Measurements from ENCODE around the gene HMGB1. TPM values are rescaled to one million over a fixed set of nuclear protein-coding genes. Genes with fewer than 3 reads are reported as not detected.
A peak's percentile ranks its signal among the peaks of the same experiment; 100 is the strongest.

HMGB1 gene
- total RNA-seq, 4 donors from 2014 or later: 212 to 327 (median 271) TPM

GRCh38 chr13:30413842-30414241 is 51.9 kb downstream of the HMGB1 start:
- no peak overlapping the region for H3K27ac ChIP-seq
- no peak overlapping the region for H3K4me3 ChIP-seq
- no peaks in the 10 kb centered on the region for H3K36me3 ChIP-seq
- no peak for DNase-seq (ENCODE audit: low spot score in 2 of 2)
- H3K4me1 ChIP-seq: peaks cover 24% of the 10 kb centered on the region
- TF ChIP-seq POLR2AphosphoS5 (IDR thresholded peaks at IDR 0.05): no peak
- no peak for TF ChIP-seq POLR2A (IDR thresholded peaks at IDR 0.05)
- no peak for TF ChIP-seq EP300 (IDR thresholded peaks at IDR 0.05)
- no peak for TF ChIP-seq CTCF (IDR thresholded peaks at IDR 0.05)
- no peaks in the 10 kb centered on the region for H3K27me3 ChIP-seq
- no peaks in the 10 kb centered on the region for H3K9me3 ChIP-seq
- WGBS: 57% methylated on average over 3 of the region's 3 CpGs

GRCh38 chr13:30412346-30412745 is 53.4 kb downstream of the HMGB1 start:
- Histone ChIP-seq H3K9me3 (no peaks in the 10 kb centered on the region), H3K4me1 (peaks cover 24% of the 10 kb centered on the region), H3K4me3 (no peak overlapping the region), H3K27ac (no peak overlapping the region), H3K27me3 (no peaks in the 10 kb centered on the region), H3K36me3 (no peaks in the 10 kb centered on the region)
- no peak for TF ChIP-seq CTCF (IDR thresholded peaks at IDR 0.05)
- no peak for TF ChIP-seq POLR2A (IDR thresholded peaks at IDR 0.05)
- TF ChIP-seq POLR2AphosphoS5 (IDR thresholded peaks at IDR 0.05): no peak
- TF ChIP-seq EP300 (IDR thresholded peaks at IDR 0.05): no peak
- DNase-seq (ENCODE audit: low spot score in 2 of 2): no peak

- Histone ChIP-seq H3K27ac (no peak overlapping the region), H3K27me3 (no peaks in the 10 kb centered on the region), H3K9me3 (no peaks in the 10 kb centered on the region), H3K36me3 (no peaks in the 10 kb centered on the region), H3K4me3 (no peak overlapping the region), H3K4me1 (peaks cover 37% of the 10 kb centered on the region)
- DNase-seq (ENCODE audit: low spot score in 2 of 2): no peak
- 97% methylated on average over 2 of the region's 2 CpGs for WGBS
- TF ChIP-seq POLR2AphosphoS5 (IDR thresholded peaks at IDR 0.05) (no peak), EP300 (IDR thresholded peaks at IDR 0.05) (no peak), CTCF (IDR thresholded peaks at IDR 0.05) (no peak)
Measured at GRCh38 chr13:30410705-30411125, 55.0 kb downstream of the HMGB1 start.

- 70% methylated on average over 13 of the region's 13 CpGs for WGBS
- H3K27me3 ChIP-seq: no peaks in the 10 kb centered on the region
- H3K36me3 ChIP-seq: no peaks in the 10 kb centered on the region
- no peak for DNase-seq (ENCODE audit: low spot score in 2 of 2)
- H3K4me1 ChIP-seq: peaks cover 42% of the 10 kb centered on the region
- H3K27ac ChIP-seq: peak overlapping the region; percentile 91
- H3K4me3 ChIP-seq: no peak overlapping the region
- TF ChIP-seq POLR2A (IDR thresholded peaks at IDR 0.05): no peak
- TF ChIP-seq CTCF (IDR thresholded peaks at IDR 0.05): no peak
- no peak for TF ChIP-seq POLR2AphosphoS5 (IDR thresholded peaks at IDR 0.05)
- no peak for TF ChIP-seq EP300 (IDR thresholded peaks at IDR 0.05)
- no peaks in the 10 kb centered on the region for H3K9me3 ChIP-seq
Measured at GRCh38 chr13:30409886-30410704, 55.6 kb downstream of the HMGB1 start.

- peak; percentile 96 to 98 for DNase-seq (ENCODE audit: low spot score in 2 of 2)
- H3K4me3 ChIP-seq: peak overlapping the region; percentile 40
- H3K27me3 ChIP-seq: no peaks in the 10 kb centered on the region
- peaks cover 52% of the 10 kb centered on the region for H3K4me1 ChIP-seq
- 3% methylated on average over 41 of the region's 51 CpGs for WGBS
- H3K9me3 ChIP-seq: no peaks in the 10 kb centered on the region
- H3K36me3 ChIP-seq: no peaks in the 10 kb centered on the region
- H3K27ac ChIP-seq: peak overlapping the region; percentile 91
- TF ChIP-seq EP300 (IDR thresholded peaks at IDR 0.05): no peak
- peak in 1 of 3 donors; percentile 48 for TF ChIP-seq POLR2AphosphoS5 (IDR thresholded peaks at IDR 0.05)
- TF ChIP-seq POLR2A (IDR thresholded peaks at IDR 0.05): no peak
- peak; percentile 73 to 95 for TF ChIP-seq CTCF (IDR thresholded peaks at IDR 0.05)
Measured at GRCh38 chr13:30408319-30409101, 57.2 kb downstream of the HMGB1 start.

All from suprapubic skin (tissue), 4 donors.